ENCODE results near the gene CLMP. TPM values are rescaled to one million over a fixed set of nuclear protein-coding genes. Genes with fewer than 3 reads are reported as not detected.

Gene CLMP
- total RNA-seq, 4 donors from 2014 or later = 169 to 215 (median 197) TPM

DNA sequence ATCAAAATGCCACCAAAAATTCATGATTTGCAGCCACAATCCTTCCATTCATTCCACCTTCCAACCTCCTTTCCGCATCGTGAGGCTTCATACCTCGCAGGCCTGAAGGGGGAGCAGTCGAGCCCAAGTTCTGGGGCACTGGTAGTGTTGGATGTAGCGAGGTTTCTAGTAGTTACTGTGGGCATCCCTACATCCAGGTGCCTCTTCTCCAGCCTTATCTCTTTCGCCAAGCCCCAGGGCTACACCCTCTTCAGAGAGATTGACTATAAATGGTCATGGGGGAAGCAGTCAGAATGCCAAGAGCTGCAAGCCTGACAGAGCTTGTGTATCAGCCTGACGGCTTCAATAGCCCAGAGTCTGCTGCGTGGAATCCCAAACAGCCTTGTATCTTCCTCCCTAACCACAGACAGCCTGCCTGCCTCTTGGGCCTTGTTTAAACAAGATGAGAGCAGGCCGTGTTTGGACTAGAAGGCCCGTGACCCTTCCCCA lies 28.9 kb downstream of the CLMP start:
- Histone ChIP-seq H3K9me3 (no peaks in the 10 kb centered on the region), H3K27me3 (no peaks in the 10 kb centered on the region), H3K4me3 (no peak overlapping the region), H3K4me1 (peaks cover 0 to 97% (median 84%) of the 10 kb centered on the region in 4 donors), H3K36me3 (no peaks in the 10 kb centered on the region), H3K27ac (replicated peaks in 1 of 4) (peak overlapping the region; percentile 73 to 83 (median 78))
- DNase-seq (ENCODE audit: extremely low spot score) = no peak
- intact Hi-C loops (cut with DNase I) = loop anchor here (2.0 to 5.0 kb wide), 2 partner anchors 44 to 71 kb away; no protein-coding TSS in a partner anchor
- WGBS = 36% methylated on average over 9 of the region's 10 CpGs
- TF ChIP-seq POLR2A (IDR thresholded peaks at IDR 0.05; ENCODE audit: low read depth) (no peak), POLR2AphosphoS5 (IDR thresholded peaks at IDR 0.05) (peak; percentile 12 to 40), EP300 (IDR thresholded peaks at IDR 0.05) (no peak)
- TF ChIP-seq, protein P1, sequence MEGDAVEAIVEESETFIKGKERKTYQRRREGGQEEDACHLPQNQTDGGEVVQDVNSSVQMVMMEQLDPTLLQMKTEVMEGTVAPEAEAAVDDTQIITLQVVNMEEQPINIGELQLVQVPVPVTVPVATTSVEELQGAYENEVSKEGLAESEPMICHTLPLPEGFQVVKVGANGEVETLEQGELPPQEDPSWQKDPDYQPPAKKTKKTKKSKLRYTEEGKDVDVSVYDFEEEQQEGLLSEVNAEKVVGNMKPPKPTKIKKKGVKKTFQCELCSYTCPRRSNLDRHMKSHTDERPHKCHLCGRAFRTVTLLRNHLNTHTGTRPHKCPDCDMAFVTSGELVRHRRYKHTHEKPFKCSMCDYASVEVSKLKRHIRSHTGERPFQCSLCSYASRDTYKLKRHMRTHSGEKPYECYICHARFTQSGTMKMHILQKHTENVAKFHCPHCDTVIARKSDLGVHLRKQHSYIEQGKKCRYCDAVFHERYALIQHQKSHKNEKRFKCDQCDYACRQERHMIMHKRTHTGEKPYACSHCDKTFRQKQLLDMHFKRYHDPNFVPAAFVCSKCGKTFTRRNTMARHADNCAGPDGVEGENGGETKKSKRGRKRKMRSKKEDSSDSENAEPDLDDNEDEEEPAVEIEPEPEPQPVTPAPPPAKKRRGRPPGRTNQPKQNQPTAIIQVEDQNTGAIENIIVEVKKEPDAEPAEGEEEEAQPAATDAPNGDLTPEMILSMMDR (IDR thresholded peaks at IDR 0.05) = peak; percentile 49 to 59 (median 57)

DNA sequence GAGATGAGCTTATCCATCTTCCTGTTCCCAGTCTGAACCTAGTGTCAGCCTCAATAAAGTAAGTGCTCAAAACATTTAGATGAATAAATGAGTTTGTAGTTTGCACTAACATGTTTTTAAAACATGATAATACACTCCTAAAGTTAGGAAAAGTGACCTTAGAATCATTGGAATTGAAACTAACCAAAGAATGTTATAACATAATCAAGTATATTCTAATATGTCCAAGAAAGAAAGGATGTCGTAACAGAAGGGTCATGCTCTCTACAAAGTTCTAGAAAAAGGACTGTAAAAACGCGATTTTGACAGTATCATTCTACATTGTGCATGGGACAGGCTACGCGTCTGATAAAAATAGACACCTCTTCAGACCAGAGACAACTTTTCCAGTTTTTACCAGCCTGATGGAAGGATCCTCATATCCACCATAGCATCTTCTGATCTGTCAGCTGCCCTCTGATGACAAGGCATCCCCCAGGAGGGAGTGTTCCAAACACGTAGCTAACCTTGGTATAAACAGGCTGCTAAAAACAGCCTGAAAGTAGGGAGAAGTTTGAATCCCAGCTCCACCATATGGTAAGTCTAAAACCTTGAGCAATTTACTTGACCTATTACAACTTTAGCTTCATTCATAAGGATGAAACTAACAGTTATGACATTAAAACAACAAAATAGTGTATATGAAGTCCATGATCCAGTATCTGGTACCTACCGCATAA lies 30.2 kb downstream of the CLMP start:
- H3K4me1 ChIP-seq = peaks cover 0 to 97% (median 85%) of the 10 kb centered on the region in 4 donors
- WGBS = 73% methylated on average over 7 of the region's 7 CpGs
- no peaks in the 10 kb centered on the region for H3K9me3 ChIP-seq
- no peak for DNase-seq (ENCODE audit: extremely low spot score)
- no peaks in the 10 kb centered on the region for H3K36me3 ChIP-seq
- H3K27ac ChIP-seq (replicated peaks in 1 of 4) = peak overlapping the region; percentile 73 to 83 (median 78)
- TF ChIP-seq EP300 (IDR thresholded peaks at IDR 0.05) (no peak), POLR2A (IDR thresholded peaks at IDR 0.05; ENCODE audit: low read depth) (no peak), POLR2AphosphoS5 (IDR thresholded peaks at IDR 0.05) (no peak)
- TF ChIP-seq, protein P1 (IDR thresholded peaks at IDR 0.05) = no peak
- intact Hi-C loops (cut with DNase I) = loop anchor here (5.0 kb wide), 1 partner anchor 43 kb away; no protein-coding TSS in a partner anchor
- no peaks in the 10 kb centered on the region for H3K27me3 ChIP-seq
- no peak overlapping the region for H3K4me3 ChIP-seq

DNA sequence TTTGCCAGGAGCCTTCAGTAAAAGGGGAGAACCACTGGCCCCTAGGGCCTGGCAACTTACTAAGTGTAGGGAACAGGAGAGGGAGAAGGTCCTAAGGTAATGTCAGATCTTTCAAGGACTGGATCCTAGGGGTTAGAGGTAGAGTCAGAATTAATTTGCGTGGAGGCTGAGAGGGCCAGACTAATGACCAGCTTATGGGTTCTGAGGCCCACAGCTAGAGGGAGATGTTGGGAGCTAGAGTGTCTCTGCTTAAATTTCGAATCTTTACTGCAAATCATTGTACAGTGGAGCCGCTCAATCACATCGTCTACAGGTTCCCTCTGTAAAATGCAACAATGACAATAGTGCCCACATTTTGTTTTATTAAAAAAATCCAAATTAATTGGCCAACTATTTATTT lies 31.4 kb downstream of the CLMP start:
- H3K27ac ChIP-seq (replicated peaks in 1 of 4) = peak overlapping the region in 3 of 4 donors; percentile 49 to 83 (median 52)
- 93% methylated on average over 4 of the region's 4 CpGs for WGBS
- DNase-seq (ENCODE audit: extremely low spot score) = no peak
- H3K27me3 ChIP-seq = no peaks in the 10 kb centered on the region
- peaks cover 0 to 97% (median 87%) of the 10 kb centered on the region in 4 donors for H3K4me1 ChIP-seq
- intact Hi-C loops (cut with DNase I) = no loop called here
- H3K9me3 ChIP-seq = no peaks in the 10 kb centered on the region
- H3K36me3 ChIP-seq = no peaks in the 10 kb centered on the region
- TF ChIP-seq, protein P1 (IDR thresholded peaks at IDR 0.05) = peak in 1 of 3 experiments; percentile 12
- TF ChIP-seq POLR2AphosphoS5 (IDR thresholded peaks at IDR 0.05) (no peak), POLR2A (IDR thresholded peaks at IDR 0.05; ENCODE audit: low read depth) (no peak), EP300 (IDR thresholded peaks at IDR 0.05) (no peak)
- no peak overlapping the region for H3K4me3 ChIP-seq

DNA sequence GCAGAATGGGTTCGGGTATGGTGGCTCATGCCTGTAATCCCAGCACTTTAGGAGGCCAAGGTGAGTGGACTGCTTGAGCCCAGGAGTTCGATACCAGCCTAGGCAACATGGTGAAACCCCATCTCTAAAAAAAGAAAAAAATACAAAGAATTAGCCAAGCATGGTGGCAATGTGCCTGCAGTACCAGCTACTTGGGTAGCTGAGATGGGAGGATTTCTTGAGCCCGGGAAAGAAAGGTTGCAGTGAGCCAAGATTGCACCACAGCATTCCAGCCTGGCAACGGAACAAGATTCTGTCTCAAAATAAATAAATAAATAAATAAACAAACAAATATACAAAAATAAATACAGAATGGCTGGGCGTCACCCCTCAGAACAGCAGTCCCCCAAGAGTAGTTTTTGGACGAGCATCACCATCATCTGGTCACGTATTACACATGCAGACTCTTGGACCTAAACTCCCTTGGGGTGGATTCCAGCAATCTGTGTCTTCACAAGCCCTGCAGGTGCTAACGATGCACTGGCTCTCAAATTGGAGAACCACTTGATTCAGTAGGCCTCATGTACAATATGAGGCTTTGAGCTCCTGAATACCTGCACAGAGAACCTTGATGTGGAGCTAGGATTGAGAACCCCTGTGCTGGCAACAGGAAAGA lies 33.5 kb downstream of the CLMP start:
- no peak for DNase-seq (ENCODE audit: extremely low spot score)
- Histone ChIP-seq H3K27ac (replicated peaks in 1 of 4) (peak overlapping the region; percentile 49 to 78 (median 54)), H3K9me3 (no peaks in the 10 kb centered on the region), H3K36me3 (no peaks in the 10 kb centered on the region), H3K4me1 (peaks cover 4 to 96% (median 88%) of the 10 kb centered on the region in 4 donors), H3K27me3 (no peaks in the 10 kb centered on the region), H3K4me3 (no peak overlapping the region)
- TF ChIP-seq EP300 (IDR thresholded peaks at IDR 0.05) = no peak
- no peak for TF ChIP-seq POLR2AphosphoS5 (IDR thresholded peaks at IDR 0.05)
- TF ChIP-seq, protein P1 (IDR thresholded peaks at IDR 0.05) = no peak
- no peak for TF ChIP-seq POLR2A (IDR thresholded peaks at IDR 0.05; ENCODE audit: low read depth)
- intact Hi-C loops (cut with DNase I) = no loop called here
- WGBS = 70% methylated on average over 8 of the region's 8 CpGs

All from esophagus muscularis mucosa (tissue), 4 donors.